AML-193 (cell line): ENCODE data around the gene RALGAPB.
A peak's percentile ranks its signal among the peaks of the same experiment; 100 is the strongest.
"Not testable (repeated sequence)": the region's sequence is repeated elsewhere in the genome, so short reads cannot be mapped to it uniquely, and the experiment has no call there.

Experiments used
- DNase-seq, 2 experiments: peaks; one replicate each; lab custom pipeline; 2025; lab: John Stamatoyannopoulos, UW

The RALGAPB gene

GRCh38 chr20:38472513-38473366 is at the start of gene RALGAPB:
Gene RALGAPB, plus strand, starts transcription at chr20:38472843. Its CDS starts 15,590 bp downstream, at chr20:38488433.
- DNase-seq, result peak; percentile 97 to 98

GRCh38 chr20:38423541-38423940 is 49.1 kb upstream of the RALGAPB start:
- DNase-seq, result no peak

- DNase-seq, result no peak
Observed at GRCh38 chr20:38424401-38424800, 48.2 kb upstream of the RALGAPB start.

GRCh38 chr20:38426006-38426897 is 46.4 kb upstream of the RALGAPB start:
- no peak for DNase-seq

GRCh38 chr20:38427655-38428023 is 45.0 kb upstream of the RALGAPB start:
- no peak for DNase-seq

- DNase-seq, result no peak
Observed at GRCh38 chr20:38428800-38429199, 43.8 kb upstream of the RALGAPB start.

- DNase-seq, result no peak
Observed at GRCh38 chr20:38429301-38429700, 43.3 kb upstream of the RALGAPB start.

- no peak for DNase-seq
Observed at GRCh38 chr20:38430679-38431325, 41.8 kb upstream of the RALGAPB start.

- DNase-seq, result no peak
Observed at GRCh38 chr20:38432292-38432691, 40.4 kb upstream of the RALGAPB start.

- DNase-seq, result not testable (repeated sequence)
Observed at GRCh38 chr20:38432870-38433269, 39.8 kb upstream of the RALGAPB start.

GRCh38 chr20:38433304-38433972 is 39.2 kb upstream of the RALGAPB start:
- DNase-seq, result no peak

- peak; percentile 42 to 47 for DNase-seq
Observed at GRCh38 chr20:38434301-38434741, 38.3 kb upstream of the RALGAPB start.

- DNase-seq, result peak; percentile 69 to 74
Observed at GRCh38 chr20:38434770-38435554, 37.7 kb upstream of the RALGAPB start, which contains the start of gene SNHG17. Gene SNHG17, minus strand, starts transcription at chr20:38435328.

GRCh38 chr20:38435555-38435939 is 37.1 kb upstream of the RALGAPB start:
- DNase-seq, result no peak

- DNase-seq, result no peak
Observed at GRCh38 chr20:38437796-38438195, 34.8 kb upstream of the RALGAPB start.

GRCh38 chr20:38441110-38441509 is 31.5 kb upstream of the RALGAPB start:
- DNase-seq, result not testable (repeated sequence)

- no peak for DNase-seq
Observed at GRCh38 chr20:38441916-38442315, 30.7 kb upstream of the RALGAPB start.

GRCh38 chr20:38445381-38445796 is 27.3 kb upstream of the RALGAPB start:
- no peak for DNase-seq

- DNase-seq, result no peak
Observed at GRCh38 chr20:38445901-38446425, 26.7 kb upstream of the RALGAPB start.

- peak; percentile 49 to 54 for DNase-seq
Observed at GRCh38 chr20:38446441-38447209, 26.0 kb upstream of the RALGAPB start.
